8988T (cell line): ENCODE results near the gene COL27A1.

ENCODE experiments used
- DNase-seq: peaks from one replicate; pipeline ENCODE4 v3.0.0; 2011

The COL27A1 gene

DNA sequence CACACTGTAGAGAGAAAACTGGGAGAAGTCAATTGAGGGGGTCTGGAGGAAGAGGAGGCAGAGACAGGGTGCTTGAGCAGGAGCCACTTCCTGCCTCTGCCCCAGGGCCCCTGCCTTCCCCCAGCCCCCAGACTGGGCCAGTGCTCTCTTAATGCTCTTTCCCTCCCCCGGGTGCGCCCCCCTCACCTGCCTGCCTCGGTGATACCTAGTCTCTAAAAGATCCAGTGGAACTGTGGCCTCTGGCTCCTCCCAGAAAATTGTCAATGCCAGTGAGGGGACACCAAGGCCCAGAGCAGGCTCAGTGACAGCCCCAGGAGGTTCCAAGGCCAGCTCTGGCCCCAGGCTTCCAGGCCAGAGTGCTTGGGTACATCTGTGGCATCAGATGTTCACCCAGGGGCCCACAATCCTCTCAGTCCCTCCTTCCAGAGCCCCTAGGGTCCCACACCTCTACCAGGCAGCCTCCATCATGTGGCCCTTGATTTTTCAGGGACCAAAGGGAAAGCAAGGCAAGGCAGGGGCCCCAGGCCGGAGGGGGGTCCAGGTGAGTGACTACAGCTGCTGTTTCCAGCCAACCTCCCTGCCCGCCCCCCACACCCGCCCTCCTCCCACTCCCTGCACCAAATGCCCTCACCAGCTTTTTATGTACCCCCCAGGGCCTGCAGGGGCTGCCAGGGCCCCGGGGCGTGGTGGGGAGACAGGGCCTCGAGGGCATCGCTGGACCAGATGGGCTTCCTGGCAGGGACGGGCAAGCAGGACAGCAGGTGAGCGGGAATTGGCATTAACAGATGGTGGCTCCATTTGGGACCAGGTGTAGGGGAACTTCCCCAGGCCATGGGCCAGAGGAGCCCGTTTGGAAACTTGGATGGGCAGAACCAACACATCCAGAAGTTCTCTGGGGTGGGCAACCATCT is 134.5 kb downstream of the COL27A1 start:
- DNase-seq, result no peak

DNA sequence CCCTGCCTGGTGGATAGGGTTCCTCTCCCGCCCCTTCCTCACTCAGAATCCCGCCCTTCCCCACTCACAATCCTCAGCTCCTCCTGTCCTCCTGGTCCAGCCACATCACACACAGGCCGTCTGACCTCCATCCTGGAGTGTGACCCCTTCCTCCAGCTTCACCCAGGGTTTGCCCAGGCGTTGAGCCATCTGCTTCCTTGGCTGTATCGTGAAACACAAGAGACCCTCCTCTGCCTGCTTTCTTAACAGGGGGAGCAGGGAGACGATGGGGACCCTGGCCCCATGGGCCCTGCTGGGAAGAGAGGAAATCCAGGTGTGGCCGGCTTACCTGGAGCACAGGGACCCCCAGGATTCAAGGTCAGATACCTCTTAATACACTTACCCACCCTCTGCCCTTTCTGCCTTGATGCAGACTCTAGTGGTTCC is 135.2 kb downstream of the COL27A1 start:
- no peak for DNase-seq

DNA sequence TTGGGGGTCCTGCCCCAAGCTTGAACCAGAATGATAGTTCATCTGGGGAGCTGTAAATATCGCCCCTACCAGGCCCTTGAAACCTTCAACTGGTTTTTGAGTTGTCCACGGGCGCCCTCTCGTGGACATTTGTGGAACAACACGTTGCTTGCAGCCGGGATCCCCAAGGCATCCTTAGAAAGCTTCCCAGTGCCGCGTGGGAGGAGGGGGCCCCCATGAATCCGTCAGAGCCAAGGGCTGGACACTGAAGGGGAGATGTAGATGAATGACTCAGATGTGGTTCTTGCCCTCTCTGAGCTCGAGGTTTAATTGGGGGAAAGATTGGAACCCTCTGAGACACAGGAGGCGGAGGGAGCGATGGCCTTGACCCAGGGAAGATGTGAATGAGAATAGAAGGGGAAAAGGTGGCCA is 135.7 kb downstream of the COL27A1 start:
- no peak for DNase-seq

DNA sequence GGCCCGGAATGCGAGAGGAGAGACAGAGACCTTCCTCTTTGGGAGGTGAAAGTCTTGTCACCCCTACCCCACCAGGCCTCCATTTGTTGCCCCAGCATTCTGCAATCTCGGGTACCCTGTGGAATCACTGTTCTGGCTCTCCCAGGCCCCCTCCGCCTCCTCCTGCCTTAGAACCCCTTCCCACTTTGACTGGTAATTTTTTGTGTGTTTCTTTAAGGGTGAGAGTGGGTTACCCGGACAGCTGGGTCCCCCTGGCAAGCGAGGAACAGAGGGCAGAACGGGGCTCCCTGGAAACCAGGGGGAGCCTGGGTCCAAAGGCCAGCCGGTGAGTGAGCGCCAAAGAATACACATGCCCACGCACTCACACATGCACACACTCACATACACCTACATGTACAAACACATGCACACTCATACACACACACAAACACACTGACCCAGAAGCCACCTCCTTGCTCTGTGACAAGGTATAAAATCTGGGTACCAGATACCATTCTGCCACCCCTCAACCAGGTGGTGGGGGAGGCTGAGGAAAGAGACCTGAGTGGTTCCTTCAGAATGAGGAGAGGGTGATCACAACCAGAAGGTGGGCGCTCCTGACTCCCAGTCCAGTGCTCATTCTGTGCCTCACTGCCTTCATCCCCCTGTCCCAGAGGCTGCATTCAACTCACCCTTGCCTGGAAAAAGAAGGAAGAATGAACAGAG is 136.7 kb downstream of the COL27A1 start:
- no peak for DNase-seq

DNA sequence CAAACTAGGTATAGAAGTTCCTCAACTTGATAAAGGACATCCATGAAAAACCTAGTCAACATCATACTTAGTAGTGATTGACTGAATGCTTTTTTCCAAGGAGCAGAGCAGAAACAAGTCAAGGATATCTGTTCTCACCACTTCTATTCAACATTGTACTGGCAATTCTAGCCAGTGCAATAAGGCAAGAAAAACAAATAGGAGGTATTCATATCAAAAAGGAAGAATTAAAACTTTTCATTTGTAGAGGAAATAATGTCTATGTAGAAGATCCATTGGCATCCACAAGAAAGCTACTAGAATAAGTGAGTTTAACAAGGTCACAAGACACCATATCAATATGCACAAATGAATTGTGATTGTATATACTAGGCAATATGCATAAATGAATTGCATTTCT is 139.3 kb downstream of the COL27A1 start:
- DNase-seq, result no peak

DNA sequence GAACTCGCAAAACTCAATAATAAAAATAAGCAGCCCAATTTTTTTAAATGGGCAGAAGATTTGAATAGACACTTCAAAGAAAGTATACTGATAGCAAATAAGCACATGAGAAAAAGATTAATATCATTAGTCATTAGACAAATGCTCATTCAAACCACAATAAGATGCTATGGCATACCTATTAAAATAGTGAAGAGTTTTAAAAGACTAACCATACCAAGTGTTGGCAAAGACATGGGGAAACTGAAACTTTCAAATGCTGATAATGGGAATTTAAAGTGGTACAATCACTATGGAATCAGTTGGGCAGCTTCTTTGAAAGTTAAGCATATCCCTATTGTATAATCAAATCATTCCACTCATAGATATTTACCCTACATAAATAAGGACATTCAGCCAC is 141.0 kb downstream of the COL27A1 start:
- DNase-seq, result no peak

DNA sequence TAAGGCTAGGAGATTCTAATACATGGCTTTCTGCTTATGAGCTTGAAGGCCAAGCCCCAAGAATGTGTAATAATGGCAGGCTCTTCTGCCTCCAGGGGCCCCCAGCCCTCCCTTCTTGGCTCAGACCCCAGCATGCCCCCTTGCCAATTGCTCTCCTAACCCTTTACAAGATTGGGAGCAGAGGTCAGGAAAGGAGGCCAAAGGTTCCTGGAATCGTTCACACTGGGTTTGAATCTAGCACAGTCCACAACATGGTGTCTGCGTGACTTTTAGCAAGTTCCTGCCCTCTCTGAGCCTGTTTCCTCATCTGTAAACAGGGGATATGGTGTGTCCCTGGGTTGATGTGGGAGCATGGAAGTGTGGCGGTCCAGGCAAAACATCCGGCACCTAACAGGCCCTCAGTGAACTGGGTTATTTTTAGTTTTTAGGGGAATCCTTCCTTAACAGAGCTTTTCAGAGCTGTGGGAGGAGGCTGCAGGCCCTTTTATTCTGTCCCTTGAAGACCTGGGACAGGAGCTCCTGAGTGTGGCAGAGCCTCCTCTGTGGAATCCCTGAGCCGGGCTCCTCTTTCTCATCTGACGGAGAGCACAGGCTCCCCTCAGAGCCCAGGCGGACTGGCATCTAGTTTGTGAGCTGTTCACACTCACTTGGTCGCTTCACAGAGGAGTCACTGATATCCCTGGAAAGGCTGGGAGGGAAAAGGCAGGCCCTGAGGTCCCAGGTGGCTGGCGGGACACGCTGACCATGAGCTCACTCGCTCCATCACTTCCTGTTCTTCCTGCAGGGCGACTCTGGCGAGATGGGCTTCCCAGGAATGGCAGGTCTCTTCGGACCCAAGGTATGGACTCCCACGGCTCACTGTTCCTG is 144.2 kb downstream of the COL27A1 start:
- no peak for DNase-seq

DNA sequence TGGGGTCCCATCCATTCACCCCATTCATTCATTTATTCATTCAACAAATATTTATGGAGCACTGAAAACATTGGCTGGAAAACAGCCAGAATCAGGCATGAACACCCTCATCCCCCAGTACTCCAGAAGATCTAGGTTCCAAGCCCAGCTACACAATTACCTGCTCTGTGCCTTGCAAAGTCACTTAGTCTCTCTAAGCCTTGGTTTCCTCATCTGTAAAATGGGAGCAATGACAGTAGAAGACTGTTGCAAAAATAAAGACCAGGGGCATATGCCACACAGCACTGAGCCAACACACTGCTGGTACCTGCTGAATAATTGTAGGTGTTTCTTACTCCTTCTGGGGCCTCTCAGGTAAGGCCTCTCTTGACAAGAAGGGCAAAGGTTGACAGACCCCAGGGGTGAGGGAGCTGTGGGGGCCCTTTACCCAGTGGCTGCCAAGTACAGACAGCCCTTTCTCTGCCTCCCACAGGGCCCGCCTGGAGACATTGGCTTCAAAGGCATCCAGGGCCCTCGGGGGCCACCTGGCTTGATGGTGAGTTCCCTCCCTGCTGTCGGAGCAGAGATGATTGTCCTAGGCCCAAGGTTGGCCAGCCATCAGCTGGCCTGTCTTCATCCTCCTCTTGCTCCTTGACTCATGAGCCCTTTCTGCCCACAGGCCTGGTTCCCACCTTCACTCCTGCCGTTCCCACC is 145.0 kb downstream of the COL27A1 start:
- DNase-seq, result no peak

DNA sequence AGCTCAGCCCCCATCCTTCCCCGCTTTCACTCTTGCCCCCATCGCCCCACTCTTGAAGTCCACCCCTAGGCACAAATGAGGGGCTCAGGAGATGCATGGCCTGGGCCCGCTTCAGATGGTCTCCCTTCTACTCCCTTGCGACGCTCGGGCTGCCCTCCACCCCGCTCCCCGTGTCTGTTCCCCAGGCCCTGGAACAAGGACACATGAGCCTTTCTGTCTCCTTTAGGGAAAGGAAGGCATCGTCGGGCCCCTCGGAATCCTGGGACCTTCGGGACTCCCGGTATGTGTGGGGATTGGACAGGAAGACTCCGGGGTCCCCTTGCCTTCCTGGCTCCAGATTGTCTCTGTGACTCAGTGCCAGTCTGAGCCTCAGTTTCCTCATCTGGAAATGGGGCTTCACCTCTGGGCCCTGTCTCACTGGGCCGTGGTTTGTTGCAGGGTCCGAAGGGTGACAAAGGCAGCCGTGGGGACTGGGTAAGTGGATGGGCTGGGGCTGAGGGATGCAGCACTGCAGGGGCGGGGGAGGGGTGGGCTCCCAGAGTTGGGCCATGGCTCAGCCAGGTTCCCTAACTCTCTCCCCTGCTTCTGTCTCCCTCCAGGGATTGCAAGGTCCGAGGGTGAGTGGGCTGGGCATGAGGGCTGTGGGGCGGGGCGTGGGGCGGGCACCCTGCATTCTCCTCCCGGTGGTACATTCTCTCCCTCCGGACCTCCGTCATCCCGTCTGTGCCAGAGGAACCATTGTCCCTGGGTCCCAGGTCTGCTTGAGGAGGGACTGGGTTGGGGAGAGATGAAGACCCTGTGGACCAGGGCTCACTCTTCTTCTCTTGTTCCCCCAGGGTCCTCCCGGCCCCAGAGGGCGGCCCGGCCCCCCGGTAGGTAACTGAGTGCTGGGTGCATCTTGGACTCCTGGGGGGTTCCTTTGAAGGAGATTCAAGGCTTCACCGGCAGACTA is 145.8 kb downstream of the COL27A1 start:
- no peak for DNase-seq

DNA sequence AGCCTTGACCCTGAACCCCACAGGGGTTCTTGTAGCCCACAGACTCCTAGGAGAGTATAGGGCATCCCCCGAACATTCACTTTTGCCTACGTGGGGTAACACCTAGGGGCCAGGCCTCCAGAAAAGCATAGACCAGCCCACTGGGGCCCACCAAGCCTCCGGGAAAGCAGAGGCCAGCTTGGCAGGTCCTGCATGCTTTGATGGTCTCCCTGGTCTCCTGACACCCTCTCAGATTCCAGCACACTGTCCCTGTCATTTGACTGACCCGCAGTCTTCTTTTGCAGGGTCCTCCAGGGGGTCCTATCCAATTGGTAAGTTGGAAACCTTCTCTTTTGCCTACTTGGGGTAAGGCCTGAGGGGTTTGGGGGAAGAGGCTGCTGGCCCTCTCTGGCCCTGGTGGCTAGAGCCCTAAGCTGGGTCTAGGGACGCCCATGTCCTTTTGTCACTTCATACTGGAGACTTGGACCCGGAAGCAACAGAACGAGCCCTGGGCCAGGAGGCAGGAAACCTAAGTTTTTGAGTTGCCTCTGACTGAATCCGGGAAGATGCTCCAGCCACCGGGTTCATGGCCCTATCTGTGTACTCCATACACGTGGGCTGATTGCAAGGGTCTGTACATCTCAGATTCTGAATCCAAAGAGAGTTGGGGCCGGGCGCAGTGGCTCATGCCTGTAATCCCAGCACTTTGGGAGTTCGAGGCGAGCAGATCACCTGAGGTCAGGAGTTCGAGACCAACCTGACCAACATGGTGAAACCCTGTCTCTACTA is 146.6 kb downstream of the COL27A1 start:
- DNase-seq, result no peak

DNA sequence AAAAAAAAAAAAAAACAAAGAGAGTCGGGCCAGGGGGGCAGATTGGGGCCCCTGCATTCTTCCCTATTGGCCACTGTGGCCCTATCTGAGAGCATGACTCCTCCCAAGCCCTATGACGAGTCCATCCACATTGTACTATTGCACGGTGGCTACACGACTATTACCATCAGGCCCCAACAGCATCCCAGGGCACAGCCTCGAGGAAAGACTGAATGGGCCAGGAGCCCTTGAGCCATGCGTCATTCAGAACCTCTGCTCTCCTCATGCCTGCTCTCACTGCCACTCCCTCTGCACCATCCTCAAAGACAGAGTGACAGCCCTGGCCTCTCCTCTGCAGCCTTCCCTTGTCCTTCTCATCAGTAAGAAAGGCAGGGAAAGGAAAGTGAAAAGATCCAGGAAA is 147.4 kb downstream of the COL27A1 start:
- DNase-seq, result no peak

DNA sequence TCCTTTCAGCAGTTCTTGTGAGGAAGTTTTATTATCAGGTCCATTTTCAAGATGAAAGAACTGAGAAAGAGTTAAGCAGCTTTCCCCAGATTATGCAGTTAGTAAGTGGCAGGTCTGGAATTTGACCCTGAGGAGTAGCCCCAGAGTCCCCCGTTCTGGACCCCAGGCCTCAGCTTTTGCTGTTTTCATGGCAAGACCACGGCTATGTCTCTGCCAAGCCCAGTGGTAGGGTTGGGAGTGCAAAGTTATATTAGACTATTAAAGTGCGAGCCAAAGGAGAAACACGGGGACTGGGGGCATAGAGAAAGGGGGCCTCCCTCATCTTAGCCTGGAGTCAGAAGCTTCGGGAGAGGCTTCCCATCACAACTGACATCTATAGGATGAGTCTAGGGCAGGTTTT is 148.2 kb downstream of the COL27A1 start:
- DNase-seq, result no peak

DNA sequence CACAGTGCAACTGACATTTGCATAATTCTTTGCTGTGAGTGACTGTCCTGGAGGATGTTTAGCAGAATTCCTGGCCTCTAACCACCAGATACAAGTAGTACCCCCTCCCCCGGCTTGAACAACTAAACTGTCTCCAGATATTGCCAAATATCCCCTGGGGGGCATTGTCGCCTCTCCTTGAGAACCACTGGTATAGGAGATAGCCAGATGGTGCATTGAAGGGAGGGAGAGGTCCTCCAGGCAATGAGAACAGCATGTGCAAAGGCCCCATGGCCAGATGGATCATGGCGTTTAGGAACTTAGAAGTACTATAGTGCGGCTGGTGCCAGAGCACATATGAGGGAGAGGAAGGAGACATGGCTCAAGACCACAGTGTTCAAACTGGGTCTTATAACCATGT is 148.6 kb downstream of the COL27A1 start:
- no peak for DNase-seq

DNA sequence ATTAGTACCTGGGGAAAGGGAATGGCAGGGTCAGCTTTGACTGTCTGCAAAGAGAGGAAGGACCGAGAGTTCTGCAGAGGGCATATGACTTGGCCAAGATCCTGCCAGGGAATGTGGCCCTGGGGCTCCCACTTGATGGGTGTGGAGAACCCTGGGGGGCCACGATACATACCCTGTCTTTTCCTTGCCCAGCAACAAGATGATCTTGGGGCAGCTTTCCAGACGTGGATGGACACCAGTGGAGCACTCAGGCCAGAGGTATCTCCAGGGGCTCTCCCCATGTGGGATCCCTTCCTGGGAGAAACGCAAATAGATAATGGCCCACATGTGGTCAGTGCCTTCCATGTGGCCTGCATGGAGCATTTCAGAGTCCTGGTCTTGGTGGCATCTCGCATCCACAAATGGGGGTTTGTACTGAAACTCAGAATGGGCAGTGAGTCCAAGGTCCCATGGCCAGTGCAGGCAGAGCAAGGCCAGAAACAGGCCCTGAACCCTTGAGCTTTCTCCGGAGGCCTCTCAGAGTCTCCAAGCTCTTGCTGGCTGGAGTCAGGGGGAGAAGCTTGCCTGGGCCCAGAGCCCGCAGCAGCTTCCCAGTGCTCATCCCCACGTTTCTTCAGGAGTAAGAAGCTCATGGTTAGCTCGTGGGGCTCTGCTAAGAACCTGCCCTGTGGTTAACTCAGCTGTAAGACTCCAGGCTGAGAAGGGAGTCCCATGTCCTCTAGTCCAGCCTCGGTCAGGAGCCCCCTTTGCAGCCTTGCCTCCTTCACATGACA is 149.3 kb downstream of the COL27A1 start:
- no peak for DNase-seq

DNA sequence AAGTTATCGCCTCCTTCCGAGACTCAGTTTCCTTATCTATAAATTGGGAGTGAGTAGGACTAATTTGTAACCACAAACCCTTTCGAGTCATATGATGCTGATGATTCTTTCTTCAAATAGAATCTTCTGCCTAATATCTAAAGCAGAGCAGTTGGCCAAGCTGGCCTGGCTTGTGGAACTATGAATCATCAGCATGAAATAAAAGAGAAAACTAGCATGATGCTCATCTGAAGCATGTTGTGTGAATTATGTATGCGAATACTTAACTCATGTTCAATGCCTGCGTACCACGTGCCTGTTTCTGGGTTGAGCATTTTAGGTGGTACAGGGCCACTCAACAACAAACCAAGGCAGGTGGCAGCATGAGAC is 152.5 kb downstream of the COL27A1 start:
- DNase-seq, result peak; percentile 0

DNA sequence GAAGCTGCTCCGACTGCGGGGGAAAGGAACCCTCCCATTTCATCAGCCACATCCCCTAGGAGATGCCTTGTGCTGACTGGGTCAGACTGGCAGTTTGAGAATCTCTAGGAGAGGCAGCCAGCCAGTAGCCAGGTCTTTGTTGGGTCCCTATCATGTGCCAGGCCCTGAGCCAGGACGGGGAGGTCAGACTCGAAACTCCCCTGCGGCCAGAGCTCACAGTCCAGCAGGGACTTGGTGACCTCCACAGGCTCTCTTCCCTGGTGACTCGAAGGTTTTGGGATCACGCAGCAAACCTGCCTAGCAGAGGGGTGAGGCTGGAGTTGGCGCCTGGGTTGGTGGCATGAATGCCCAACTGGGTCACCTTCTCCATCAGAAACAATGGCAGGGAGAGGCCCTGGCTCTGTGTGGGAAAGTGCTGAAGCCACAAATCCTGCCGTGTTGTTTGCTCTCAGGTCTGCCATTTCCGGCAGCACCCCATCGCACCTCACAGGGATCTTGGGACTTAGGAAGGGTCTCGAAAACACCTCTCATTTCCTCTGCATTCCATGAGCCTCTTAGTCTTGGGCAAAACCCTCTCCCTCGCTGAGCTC is 153.1 kb downstream of the COL27A1 start:
- DNase-seq, result peak; percentile 4

DNA sequence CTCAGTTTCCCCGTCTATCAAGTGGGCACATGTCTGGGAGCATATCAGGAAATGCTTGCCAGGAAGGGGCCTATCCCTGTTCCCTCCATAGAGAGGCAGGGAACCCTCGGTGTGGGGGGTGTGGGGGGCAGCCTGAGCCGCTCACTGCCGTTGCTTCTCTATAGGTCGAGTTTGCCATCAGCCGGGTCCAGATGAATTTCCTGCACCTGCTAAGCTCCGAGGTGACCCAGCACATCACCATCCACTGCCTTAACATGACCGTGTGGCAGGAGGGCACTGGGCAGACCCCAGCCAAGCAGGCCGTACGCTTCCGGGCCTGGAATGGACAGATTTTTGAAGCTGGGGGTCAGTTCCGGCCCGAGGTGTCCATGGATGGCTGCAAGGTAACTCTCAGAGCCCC is 153.8 kb downstream of the COL27A1 start:
- peak; percentile 2 for DNase-seq

DNA sequence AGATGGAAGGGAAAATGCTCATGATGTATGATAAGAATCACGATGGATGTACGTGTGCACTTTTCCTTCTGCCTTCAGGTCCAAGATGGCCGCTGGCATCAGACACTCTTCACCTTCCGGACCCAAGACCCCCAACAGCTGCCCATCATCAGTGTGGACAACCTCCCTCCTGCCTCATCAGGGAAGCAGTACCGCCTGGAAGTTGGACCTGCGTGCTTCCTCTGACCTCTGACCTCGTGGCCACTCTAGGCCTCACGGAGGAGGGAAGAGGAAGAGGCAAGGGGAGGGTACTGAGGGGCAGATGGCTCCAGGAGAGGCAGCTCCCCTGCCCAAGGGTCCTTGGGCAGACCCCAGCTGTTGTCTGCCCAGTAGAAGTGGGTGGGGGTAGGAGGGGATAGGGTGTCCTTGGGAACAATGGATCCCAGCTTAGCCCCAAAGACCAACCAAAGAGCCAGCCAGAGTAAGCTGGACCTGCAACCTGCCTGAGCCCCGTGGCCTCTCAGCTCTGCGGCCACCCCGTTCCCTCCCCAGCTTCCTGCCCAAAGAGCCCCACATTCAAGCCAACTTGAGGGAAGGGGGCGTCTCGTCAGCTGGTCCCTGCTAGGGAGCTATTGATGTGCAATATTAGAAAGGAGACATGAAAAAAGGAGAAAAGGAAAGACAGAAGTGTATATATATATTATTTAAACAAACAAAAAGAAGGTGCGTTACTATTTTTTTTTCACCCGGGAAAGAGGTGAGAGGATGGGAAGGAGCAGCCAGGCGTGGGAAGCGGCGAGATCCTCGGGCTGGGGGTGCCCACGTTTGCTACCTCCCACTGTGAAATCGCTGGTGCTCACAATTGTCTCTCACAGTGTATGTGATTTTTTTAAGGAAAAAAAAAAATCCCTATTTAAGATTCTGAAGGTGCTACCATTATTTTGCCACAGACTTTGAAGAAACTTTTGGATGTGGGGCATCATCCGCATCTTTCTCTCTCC is 155.4 kb downstream of the COL27A1 start:
- DNase-seq, result peak; percentile 6
